ENCODE measurements around the gene CUZD1. TPM values are rescaled to one million over a fixed set of nuclear protein-coding genes. Genes with fewer than 3 reads are reported as not detected.
A peak's percentile ranks its signal among the peaks of the same experiment; 100 is the strongest.
"Not testable (repeated sequence)": the region's sequence is repeated elsewhere in the genome, so short reads cannot be mapped to it uniquely, and the experiment has no call there.

The CUZD1 gene
- total RNA-seq, 2 experiments from 2014 or later, result 2.4 to 3.4 TPM

- H3K4me1 Mint-ChIP-seq, result peaks cover 7% of the 10 kb centered on the region
Observed at GRCh38 chr10:122864901-122865300, 19.2 kb upstream of the CUZD1 start.

DNA sequence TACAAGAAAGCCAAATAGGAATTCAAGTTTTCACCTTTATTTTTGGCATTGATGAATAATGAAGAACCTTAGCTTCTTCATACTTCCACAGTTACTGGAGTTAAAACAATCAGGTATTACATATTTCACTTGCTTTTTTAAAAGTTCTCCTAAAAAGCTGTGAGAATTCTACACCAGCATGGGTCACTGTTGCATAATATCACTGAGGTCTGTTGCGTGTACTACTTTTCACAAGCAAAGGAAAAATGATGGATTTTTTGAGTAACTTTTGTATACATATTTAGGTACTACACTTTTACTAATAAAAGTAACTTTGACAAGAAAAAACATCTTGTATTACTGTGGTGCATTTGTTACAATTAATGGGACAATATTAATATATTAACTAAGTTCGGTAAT, 18.5 kb upstream of the CUZD1 start:
- POLR2A ChIA-PET, result no interaction called here

More at GRCh38 chr10:122864901-122865300, 19.2 kb upstream of the CUZD1 start:
- CTCF ChIA-PET, result no interaction called here
- POLR2A ChIA-PET, result no interaction called here
- Mint-ChIP-seq H3K9me3 (peaks cover 7% of the 10 kb centered on the region), H3K4me3 (no peak overlapping the region), H3K27ac (no peak overlapping the region), H3K27me3 (no peaks in the 10 kb centered on the region), H3K36me3 (ENCODE audit: low read depth) (peaks cover 19% of the 10 kb centered on the region)
- DNase-seq, result no peak

DNA sequence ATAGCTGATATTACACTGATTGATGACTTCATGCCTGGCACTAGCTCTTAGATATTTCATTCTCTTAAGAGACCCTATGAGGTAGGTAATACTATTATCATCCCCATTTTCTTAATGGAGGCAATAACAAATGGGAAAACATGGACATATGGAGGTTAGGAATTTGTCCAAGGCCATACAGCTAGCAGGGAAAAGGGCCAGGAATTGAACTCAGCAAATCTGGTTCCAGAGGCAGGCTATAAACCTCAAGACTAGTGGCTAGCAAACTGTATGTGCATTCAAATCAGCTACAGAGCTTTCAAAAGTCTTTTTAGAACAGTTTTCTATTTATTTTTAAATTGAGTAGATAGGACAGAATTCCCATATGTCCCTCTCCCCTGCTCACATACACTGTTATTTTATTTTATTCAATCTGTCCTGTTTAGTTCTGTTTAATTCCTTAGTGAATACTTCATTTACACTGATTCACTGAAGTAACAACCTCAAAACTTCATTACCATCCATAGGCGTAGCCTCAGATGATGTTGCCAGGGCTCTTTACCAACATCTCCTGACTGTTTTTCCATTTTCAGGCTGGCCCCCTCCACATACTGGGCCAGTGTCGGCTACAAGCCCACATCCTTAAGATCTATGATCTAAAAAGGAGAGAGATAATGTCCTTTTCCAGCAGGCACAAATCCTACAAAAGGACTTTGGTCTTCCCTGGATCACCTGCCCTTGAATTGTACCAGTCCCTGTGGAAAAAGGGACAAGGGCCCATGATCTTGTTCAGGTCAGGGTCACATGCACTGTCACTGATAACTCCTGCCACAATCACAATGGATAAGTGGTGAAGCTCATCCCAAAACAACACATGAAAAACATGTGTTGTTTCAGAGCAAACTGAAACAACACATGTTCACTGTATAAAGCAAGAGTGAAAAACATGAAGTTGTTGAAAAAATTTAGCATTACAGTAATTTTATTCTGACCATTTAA, 17.8 kb upstream of the CUZD1 start:
- no peak overlapping the region for H3K4me3 Mint-ChIP-seq
- no peaks in the 10 kb centered on the region for H3K27me3 Mint-ChIP-seq
- peaks cover 7% of the 10 kb centered on the region for H3K4me1 Mint-ChIP-seq
- ChIA-PET POLR2A (no interaction called here), CTCF (no interaction called here)
- no peak for DNase-seq
- H3K36me3 Mint-ChIP-seq (ENCODE audit: low read depth), result peaks cover 16% of the 10 kb centered on the region
- H3K9me3 Mint-ChIP-seq, result peaks cover 4% of the 10 kb centered on the region
- no peak overlapping the region for H3K27ac Mint-ChIP-seq

More for the DNA sequence above, 18.5 kb upstream of the CUZD1 start:
- H3K36me3 Mint-ChIP-seq (ENCODE audit: low read depth), result peaks cover 15% of the 10 kb centered on the region
- no peak overlapping the region for H3K4me3 Mint-ChIP-seq
- no peaks in the 10 kb centered on the region for H3K27me3 Mint-ChIP-seq
- H3K4me1 Mint-ChIP-seq, result peaks cover 7% of the 10 kb centered on the region
- H3K27ac Mint-ChIP-seq, result no peak overlapping the region
- DNase-seq, result no peak
- CTCF ChIA-PET, result no interaction called here
- H3K9me3 Mint-ChIP-seq, result peaks cover 4% of the 10 kb centered on the region

DNA sequence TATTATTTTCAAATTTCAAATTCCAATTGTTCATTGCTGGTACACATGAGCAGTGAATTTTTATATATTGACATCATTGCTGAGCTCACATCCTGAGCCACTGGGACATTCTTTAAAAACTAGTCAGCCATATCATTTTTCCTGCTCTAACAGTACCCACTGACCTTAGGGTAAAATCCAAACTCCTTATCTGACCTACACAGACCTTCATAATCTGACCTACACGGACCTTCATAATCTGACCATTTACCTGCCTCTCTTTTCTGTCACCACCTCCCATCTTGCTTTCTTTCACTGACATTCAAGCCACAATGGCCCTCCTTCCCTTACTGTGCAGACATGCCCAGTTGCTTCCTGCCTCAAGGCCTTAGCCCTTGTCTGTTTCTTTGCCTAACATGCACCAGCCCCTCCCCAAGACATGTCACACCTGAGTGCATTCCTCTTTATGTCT, 16.1 kb upstream of the CUZD1 start:
- no peaks in the 10 kb centered on the region for H3K9me3 Mint-ChIP-seq
- CTCF ChIA-PET, result no interaction called here
- peaks cover 3% of the 10 kb centered on the region for H3K4me1 Mint-ChIP-seq
- POLR2A ChIA-PET, result no interaction called here
- no peak overlapping the region for H3K27ac Mint-ChIP-seq
- H3K36me3 Mint-ChIP-seq (ENCODE audit: low read depth), result peaks cover 10% of the 10 kb centered on the region
- H3K4me3 Mint-ChIP-seq, result no peak overlapping the region
- H3K27me3 Mint-ChIP-seq, result no peaks in the 10 kb centered on the region
- no peak for DNase-seq

DNA sequence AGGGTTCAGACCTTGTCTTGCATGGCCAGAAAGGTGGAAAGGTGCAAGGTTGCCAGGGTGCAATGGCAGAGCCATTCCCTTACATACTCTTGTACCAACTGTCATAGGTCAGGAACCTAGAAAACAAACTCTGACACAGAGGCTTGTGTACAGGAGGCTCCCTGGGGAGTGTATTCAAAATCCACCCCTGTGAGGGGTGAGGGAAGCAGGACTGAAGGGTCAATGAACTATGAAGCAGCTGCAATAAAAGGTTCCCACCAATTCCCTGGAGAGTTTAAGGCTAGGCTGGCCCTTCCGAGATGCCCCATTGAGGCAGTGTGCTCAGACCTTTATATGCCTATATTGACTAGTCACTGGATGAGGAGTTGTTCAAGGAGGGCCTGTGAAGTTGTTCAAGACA, 13.9 kb upstream of the CUZD1 start:
- CTCF ChIA-PET, result no interaction called here
- Mint-ChIP-seq H3K9me3 (no peaks in the 10 kb centered on the region), H3K27ac (no peak overlapping the region), H3K36me3 (ENCODE audit: low read depth) (peaks cover 19% of the 10 kb centered on the region), H3K4me3 (no peak overlapping the region), H3K4me1 (peaks cover 13% of the 10 kb centered on the region), H3K27me3 (no peaks in the 10 kb centered on the region)
- POLR2A ChIA-PET, result no interaction called here
- no peak for DNase-seq

GRCh38 chr10:122858042-122858441, 12.4 kb upstream of the CUZD1 start:
- H3K4me3 Mint-ChIP-seq, H3K27ac Mint-ChIP-seq, CTCF ChIA-PET, POLR2A ChIA-PET, H3K27me3 Mint-ChIP-seq, H3K9me3 Mint-ChIP-seq, DNase-seq: not testable (repeated sequence)
- peaks cover 31% of the 10 kb centered on the region for H3K36me3 Mint-ChIP-seq (ENCODE audit: low read depth)
- H3K4me1 Mint-ChIP-seq, result peaks cover 26% of the 10 kb centered on the region

DNA sequence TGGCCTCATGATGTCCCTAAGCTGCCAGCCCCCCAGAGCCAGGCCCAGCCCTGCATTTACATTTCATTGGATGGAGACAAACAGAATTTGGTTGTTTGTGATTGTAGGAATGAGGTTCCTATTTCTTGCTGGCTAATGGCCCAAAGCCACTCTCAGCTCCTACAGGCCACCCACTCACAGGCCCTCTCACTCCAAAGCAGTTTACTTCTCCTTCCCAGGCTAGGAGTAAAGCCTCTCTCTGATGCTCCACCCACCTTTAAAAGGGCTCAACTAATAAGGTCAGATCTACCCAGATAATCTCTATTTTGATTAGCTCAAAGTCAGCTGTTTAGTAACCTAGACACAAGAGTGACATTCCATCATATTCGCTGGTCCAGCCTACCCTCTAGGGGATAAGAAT, 11.2 kb upstream of the CUZD1 start:
- POLR2A ChIA-PET, result no interaction called here

DNA sequence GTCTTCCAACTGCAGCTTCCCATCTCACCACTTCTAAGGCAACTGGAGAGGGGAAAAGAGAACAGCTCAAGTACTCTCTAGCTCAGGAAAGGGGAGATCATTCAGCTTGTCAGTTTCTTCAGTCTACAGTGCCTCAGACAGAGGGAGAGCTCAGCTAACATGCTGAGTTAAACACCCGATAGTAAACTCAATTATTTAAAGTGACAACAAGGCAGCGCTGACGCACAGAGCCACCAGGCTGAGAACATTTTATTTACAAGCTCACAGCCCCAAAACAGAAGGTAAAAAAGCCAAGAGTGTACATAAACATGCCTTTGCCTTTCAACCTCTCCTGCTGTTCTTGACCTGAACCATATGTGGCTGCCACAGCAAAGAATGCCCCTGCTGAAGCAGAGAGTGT, 10.1 kb upstream of the CUZD1 start:
- H3K4me3 Mint-ChIP-seq, result no peak overlapping the region
- H3K36me3 Mint-ChIP-seq (ENCODE audit: low read depth), result peaks cover 33% of the 10 kb centered on the region
- ChIA-PET POLR2A (no interaction called here), CTCF (no interaction called here)
- H3K4me1 Mint-ChIP-seq, result peaks cover 26% of the 10 kb centered on the region
- H3K9me3 Mint-ChIP-seq, result no peaks in the 10 kb centered on the region
- no peaks in the 10 kb centered on the region for H3K27me3 Mint-ChIP-seq
- no peak for DNase-seq
- no peak overlapping the region for H3K27ac Mint-ChIP-seq

More for the DNA sequence above, 11.2 kb upstream of the CUZD1 start:
- no peaks in the 10 kb centered on the region for H3K27me3 Mint-ChIP-seq
- no peak overlapping the region for H3K4me3 Mint-ChIP-seq
- no peaks in the 10 kb centered on the region for H3K9me3 Mint-ChIP-seq
- H3K36me3 Mint-ChIP-seq (ENCODE audit: low read depth), result peaks cover 33% of the 10 kb centered on the region
- no peak overlapping the region for H3K27ac Mint-ChIP-seq
- peaks cover 26% of the 10 kb centered on the region for H3K4me1 Mint-ChIP-seq
- CTCF ChIA-PET, result no interaction called here
- DNase-seq, result no peak

DNA sequence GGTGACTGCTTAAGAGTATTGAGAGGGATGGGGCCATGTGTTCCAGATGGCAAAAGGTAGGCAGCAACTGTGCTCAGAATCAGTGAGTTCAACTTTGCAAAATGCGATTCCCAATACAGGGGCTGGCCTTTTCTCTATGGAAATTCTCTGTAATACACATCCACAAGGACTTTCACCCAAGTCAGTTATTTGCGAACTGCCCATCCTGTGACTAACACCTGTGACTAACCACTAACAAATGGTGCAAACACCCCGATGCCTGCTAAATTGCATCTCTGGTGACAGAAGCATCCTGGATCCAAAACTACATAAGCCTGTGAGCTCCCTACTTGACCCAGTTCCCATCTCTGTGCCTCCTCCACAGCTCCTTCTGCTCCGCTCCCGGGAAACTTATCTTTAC, 9.0 kb upstream of the CUZD1 start:
- no peak overlapping the region for H3K4me3 Mint-ChIP-seq
- no peaks in the 10 kb centered on the region for H3K27me3 Mint-ChIP-seq
- H3K36me3 Mint-ChIP-seq (ENCODE audit: low read depth), result peaks cover 37% of the 10 kb centered on the region
- POLR2A ChIA-PET, result no interaction called here
- CTCF ChIA-PET, result no interaction called here
- no peak for DNase-seq
- H3K27ac Mint-ChIP-seq, result peak overlapping the region; percentile 41
- no peaks in the 10 kb centered on the region for H3K9me3 Mint-ChIP-seq
- H3K4me1 Mint-ChIP-seq, result peaks cover 26% of the 10 kb centered on the region

DNA sequence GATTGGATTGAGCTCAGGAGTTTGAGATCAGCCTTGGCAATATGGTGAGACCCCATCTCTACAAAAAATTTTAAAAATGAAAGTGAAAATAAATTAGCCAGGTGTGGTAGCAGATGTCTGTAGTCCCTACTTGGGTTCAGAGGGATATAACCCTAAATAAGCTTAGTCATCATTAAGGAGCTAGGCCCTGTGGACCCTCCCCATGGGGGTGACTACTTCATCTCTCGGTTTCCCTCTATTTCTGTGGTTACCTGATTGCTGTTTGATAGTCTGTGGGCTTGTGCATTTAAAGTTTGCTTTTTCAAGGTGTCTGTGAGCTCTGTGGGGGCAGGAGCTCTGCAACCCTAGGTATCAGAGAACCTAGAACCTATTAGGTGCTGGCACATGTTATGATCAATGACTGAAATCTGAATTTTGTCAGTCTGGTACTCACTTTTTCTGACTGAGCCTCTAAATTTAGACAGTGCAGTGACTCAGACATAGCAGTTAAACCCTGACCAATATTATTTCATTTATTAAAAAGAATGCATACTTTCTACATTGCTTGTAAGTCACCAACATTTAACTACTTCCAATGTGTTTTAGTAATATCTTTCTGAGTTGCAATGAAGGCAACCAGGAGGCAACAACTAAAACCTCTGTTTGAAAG, 8.1 kb upstream of the CUZD1 start:
- DNase-seq, result no peak
- H3K4me1 Mint-ChIP-seq, result peaks cover 26% of the 10 kb centered on the region
- no peaks in the 10 kb centered on the region for H3K27me3 Mint-ChIP-seq
- ChIA-PET POLR2A (no interaction called here), CTCF (no interaction called here)
- H3K4me3 Mint-ChIP-seq, result no peak overlapping the region
- H3K9me3 Mint-ChIP-seq, result no peaks in the 10 kb centered on the region
- no peak overlapping the region for H3K27ac Mint-ChIP-seq
- H3K36me3 Mint-ChIP-seq (ENCODE audit: low read depth), result peaks cover 34% of the 10 kb centered on the region

GRCh38 chr10:122852261-122852660, 6.6 kb upstream of the CUZD1 start:
- POLR2A ChIA-PET, result no interaction called here
- Mint-ChIP-seq H3K27me3 (no peaks in the 10 kb centered on the region), H3K9me3 (no peaks in the 10 kb centered on the region)

GRCh38 chr10:122850705-122851640, 5.3 kb upstream of the CUZD1 start:
- H3K9me3 Mint-ChIP-seq, result peaks cover 5% of the 10 kb centered on the region
- peaks cover 32% of the 10 kb centered on the region for H3K4me1 Mint-ChIP-seq
- peaks cover 47% of the 10 kb centered on the region for H3K36me3 Mint-ChIP-seq (ENCODE audit: low read depth)
- ChIA-PET POLR2A (no interaction called here), CTCF (interaction anchor here (0.6 kb wide), 1 partner anchor 559 kb away, joined by 3 read pairs; no protein-coding TSS in a partner anchor)
- H3K4me3 Mint-ChIP-seq, result no peak overlapping the region
- no peak for DNase-seq
- H3K27ac Mint-ChIP-seq, result no peak overlapping the region
- H3K27me3 Mint-ChIP-seq, result no peaks in the 10 kb centered on the region

More at GRCh38 chr10:122852261-122852660, 6.6 kb upstream of the CUZD1 start:
- Mint-ChIP-seq H3K4me3 (no peak overlapping the region), H3K36me3 (ENCODE audit: low read depth) (peaks cover 38% of the 10 kb centered on the region), H3K4me1 (peaks cover 32% of the 10 kb centered on the region), H3K27ac (no peak overlapping the region)
- no peak for DNase-seq
- CTCF ChIA-PET, result no interaction called here

Measured in activated CD4-positive, alpha-beta T cell treated with anti-CD3 and anti-CD28 coated beads, Interleukin-2, amount 10 ng/mL, durations not matched to agents 7 days and 5 days (primary cell).